HG02642 (cell line): ENCODE measurements around the gene POU2F2.

ENCODE experiments used
- ATAC-seq: cut with Tn5 transposase; IDR thresholded peaks from one replicate; pipeline ENCODE4 v1.9.1; 2021; ENCODE audit warnings: mild to moderate bottlenecking; ENCODE audit not compliant: unreplicated experiment, poor library complexity

Gene POU2F2

GRCh38 chr19:42038666-42039065, 93.6 kb downstream of the POU2F2 start:
- ATAC-seq = no peak

DNA sequence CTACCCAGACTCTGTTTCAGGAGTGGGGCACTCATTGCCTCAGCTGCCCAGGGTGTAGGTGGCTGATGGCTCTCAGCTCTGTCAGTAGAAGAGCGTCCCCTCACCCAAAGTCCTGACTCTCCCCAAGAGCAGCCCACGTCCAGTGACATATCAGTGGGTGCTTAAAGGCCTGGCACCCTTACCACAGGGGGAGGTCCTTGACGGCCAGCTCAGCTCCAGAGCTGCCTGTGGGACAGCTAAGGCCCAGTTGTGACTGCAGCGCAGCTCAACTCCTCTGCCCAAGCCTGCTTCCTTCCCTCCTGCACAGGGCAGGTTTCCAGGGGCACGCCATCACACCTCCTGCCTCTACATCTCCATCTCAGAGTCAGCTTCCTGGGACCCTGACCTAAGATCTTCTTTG, 94.6 kb downstream of the POU2F2 start:
- ATAC-seq = no peak
